G401 (cell line): ENCODE measurements around the gene ST3GAL3. TPM values are rescaled to one million over a fixed set of nuclear protein-coding genes. Genes with fewer than 3 reads are reported as not detected.
"Not testable (repeated sequence)": the region's sequence is repeated elsewhere in the genome, so short reads cannot be mapped to it uniquely, and the experiment has no call there.

Experiments
- DNase-seq: peaks from one replicate; pipeline ENCODE4 v3.0.0-alpha.2; 2015; ENCODE audit warnings: low spot score
- in situ Hi-C: cut with HindIII; loops from 2 replicates; pipeline ENCODE4 v1.10.0; 2016; ENCODE audit warnings: low sequenced_read_pairs, mixed read lengths
- total RNA-seq: library from RNA; depleted of rRNA; stranded (reverse); fragments of >200 nt; shearing (Covaris generic); gene quantifications from 2 replicates; pipeline ENCODE4 v1.2.3, GENCODE V29; 2014

The ST3GAL3 gene
- total RNA-seq, 1 experiment from 2014 or later = 15.7 TPM

DNA sequence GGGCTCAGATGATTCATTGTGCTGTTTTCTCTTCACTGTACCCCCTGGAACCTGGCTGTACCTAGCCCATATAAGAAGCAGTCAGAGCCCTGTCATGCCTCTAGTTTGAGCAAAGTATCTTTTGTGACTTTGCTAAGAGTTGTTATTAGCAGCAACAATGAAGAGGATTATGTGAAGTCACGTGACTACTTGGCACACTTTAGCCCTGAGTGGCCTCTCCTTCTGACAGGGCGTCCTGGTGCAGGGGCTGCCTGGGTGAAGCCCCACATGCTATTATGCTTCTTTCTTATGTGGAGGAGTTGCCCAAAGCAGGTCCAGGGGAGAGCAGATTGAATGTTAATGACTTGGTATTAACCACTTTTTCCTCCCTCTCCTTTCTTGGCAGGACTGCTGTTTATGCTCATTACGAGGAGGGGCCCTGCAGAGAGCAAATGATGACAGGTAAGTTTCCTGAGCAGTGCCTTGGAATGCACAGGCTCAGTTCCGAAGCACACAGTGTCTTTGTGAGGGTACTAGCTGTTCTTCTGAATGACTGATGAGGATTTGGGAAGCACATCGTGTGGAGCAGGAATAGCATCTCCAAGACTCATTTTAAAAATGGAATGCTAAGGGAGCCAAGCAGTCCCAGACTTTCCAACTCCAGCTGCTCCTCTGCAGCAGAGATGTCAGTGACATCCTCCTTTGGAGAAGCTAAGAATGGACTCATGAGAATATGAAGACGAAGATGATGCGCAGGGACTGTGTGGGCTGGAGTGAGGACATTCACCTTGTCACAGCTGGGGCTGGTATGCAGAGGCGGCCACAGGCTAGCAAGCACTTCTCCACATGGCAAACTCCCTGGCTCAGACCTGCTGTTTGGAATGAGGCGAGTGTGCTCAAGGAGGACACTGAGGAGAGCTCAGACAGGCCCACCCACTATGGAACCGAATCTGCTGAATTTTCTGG, 15.2 kb upstream of the ST3GAL3 start:
- DNase-seq = no peak
- in situ Hi-C loops = no loop called here

GRCh38 chr1:43693371-43693770, 14.0 kb upstream of the ST3GAL3 start:
- in situ Hi-C loops = no loop called here
- no peak for DNase-seq

DNA sequence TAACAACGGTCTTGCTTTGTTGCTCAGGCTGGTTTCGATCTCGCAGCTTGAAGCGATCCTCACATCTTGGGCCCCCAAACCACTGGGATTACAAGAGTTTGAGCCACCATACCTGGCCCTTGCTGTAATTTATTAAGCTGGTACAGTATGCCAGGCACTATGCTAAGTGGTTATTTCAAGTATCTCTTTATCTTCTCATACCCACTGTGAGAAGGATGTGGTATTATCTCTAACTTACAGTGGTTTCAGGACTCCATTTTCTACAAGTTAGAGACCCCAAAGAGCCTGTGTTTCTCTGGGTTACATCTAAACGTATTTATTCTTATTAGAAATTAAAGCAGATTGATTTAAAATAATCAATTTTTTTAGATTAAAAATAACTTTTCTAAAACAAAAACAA, 8.1 kb upstream of the ST3GAL3 start:
- no peak for DNase-seq
- in situ Hi-C loops = no loop called here

- in situ Hi-C loops = no loop called here
- DNase-seq = no peak
Measured at GRCh38 chr1:43703836-43704235, 3.5 kb upstream of the ST3GAL3 start.

- in situ Hi-C loops = no loop called here
- DNase-seq = peak; percentile 70
Measured at GRCh38 chr1:43704838-43705237, 2.5 kb upstream of the ST3GAL3 start.

DNA sequence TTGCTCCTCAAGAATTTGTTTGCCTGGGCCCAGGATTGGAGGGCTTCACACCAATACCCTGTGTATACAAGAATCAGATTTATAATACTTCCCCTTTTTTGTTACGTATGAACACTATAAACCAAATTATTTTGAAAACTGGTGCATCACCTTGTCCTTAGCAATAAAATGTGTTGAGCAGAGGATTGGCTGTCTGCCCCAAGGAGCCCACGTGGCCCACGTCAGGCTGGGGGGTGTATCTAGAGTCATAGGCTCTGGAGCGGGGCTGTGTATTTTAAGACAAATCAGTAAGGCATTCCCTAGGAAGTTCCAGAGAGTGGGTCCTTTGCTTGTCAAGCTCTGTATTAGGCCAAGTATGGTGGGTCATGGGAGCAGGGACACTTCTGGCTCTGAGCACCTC, 2.0 kb upstream of the ST3GAL3 start:
- DNase-seq = no peak
- in situ Hi-C loops = no loop called here

DNA sequence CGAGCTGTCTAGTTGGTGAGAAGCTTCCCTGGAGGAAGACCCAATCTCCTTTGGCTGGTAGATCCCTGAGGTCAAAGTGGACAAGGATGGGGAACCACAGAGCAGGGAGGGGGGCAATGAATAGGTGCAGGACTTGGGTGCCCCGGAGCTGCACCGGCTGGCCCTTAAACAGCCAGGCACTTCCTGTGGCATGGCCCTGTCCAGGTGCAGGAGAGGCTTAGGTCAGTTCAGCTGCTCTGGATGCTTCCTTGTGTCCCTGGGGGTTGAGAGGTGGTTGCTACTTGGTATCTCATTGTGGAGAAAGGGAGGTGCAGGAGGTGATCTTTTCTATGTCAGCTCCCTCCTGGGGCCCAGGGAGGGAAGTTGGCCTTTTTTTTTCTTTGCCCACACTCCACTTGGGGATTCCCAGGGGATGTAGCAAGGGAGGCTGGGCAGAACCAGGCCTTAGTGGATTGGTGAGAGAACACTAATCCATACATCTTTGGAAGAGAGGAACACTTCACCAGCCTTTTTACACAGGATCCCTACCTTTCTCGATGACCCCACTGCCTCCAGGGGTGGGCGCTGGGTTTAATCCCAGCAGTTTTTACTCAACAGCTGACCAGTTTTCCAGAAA, 1.2 kb upstream of the ST3GAL3 start:
- in situ Hi-C loops = no loop called here
- no peak for DNase-seq

DNA sequence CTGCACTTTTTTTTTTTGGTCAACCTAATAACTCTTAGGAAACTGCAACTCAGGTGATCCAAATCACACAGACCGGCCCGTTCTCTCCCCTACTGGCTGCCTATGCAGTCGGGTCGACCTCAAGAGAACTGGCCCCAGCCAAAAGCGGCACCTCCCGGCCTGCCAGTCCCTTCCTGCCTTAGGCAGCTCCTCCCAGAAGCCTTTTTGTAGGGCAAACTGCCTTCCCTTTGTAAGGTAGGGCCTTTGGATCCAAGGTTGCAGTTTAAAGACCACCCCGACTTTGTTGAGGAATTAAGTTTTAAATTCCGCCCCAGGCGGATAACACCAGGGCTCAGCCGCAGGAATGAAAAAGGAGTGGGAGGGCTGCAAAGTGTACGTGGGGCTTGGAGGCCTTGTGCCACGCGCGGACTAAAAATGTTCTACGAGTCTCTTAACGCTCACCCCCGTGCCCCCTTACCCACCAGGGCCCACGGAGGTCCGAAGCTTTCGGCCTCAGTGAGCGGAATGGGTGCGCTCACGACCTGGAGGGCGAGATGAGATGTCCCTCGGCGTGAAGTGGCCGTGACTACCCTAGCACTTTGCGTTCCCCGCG, 642 bp upstream of the ST3GAL3 start:
- in situ Hi-C loops = no loop called here
- DNase-seq = peak; percentile 31

GRCh38 chr1:43708002-43708410, 670 bp downstream of the ST3GAL3 start:
- in situ Hi-C loops = no loop called here
- no peak for DNase-seq

DNA sequence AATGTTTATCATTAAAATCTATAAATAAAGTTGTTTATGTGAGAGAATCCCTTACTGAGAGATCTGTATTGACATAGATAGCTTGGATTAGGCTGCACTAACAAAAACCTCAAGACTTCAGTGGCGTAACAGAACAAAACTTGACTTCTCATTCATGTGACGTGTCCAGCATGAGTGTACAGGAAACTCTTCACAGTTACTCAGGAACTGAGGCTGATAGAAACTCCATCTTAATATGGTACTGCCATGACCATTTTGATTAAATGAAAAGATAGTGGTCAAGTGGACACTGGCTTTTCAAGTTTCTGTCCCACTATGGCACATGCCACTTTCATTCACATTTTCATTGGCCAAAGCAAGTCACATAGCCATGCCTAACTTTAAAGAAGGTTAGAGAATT, 3.7 kb downstream of the ST3GAL3 start:
- in situ Hi-C loops = no loop called here
- no peak for DNase-seq

- in situ Hi-C loops = no loop called here
- no peak for DNase-seq
Measured at GRCh38 chr1:43711524-43712386, 4.4 kb downstream of the ST3GAL3 start.

DNA sequence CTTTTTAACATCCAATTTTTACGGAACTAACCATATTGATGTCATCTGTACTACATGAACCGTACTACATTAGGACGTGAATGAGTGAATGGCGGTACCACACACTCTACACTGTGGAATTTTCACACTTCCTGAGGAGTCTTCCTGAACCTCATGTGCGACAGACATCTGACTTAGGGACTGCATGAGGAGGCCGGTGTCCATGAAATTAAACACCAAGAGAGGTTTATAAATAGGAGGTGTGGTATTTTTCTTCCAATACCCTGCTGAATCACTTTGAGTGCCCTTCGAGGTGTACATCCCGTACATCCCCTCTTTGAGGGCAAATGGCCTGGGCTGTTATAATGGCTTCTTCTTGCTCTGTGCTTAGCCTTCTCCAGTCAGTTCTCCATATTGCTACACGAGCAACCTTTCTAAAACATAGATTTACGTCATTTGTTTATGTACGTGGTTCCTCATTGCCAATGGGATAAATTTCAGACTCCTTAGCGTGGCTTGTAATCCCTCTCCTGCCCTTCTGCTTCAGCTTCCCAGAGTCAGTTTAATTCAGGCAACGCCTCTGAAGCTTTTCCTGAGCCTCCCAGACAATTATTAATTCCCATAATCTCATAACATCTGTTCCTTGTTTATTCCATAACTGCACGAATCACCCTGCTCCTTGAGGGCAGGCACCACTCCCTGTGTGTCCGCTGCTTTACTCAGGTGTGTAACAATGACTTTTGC, 9.4 kb downstream of the ST3GAL3 start:
- DNase-seq = no peak
- in situ Hi-C loops = no loop called here

DNA sequence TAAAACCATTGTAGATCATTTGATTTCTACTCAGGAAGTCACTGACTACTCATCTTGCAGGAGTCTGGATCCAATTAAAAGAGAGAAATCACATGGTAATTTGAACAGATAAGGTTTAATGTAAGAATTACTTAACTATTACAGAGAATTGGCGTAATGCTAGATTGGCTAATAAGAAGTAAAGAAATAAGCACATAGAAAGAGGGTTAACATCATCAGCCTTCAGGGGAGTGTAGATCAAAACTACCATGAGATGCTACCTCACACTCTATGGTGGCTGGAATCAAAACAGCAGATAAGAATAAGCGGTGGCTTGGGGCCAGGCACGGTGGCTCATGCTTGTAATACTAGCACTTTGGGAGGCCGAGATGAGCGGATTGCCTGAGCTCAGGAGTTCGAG, 11.7 kb downstream of the ST3GAL3 start:
- no peak for DNase-seq
- in situ Hi-C loops = no loop called here

- DNase-seq, in situ Hi-C loops: not testable (repeated sequence)
Measured at GRCh38 chr1:43719670-43720419, 12.5 kb downstream of the ST3GAL3 start.

DNA sequence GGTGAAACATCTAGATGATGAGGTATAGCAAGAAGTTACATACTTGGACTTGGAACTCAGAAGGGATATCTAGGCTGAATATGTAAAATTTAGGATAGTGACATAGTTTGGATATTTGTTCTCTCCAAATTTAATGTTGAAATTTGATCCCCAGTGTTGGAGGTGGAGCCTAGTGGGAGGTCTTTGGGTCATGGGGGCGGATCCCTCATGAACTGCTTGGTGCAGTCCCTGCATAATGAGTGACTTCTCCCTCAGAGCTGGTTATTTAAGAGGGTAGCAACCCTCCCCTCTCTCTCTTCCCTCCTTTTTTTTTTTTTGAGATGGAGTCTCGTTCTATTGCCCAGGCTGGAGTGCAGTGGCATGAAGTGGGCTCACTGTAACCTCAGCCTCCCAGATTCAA, 15.5 kb downstream of the ST3GAL3 start:
- in situ Hi-C loops = no loop called here
- DNase-seq = no peak

- in situ Hi-C loops = no loop called here
- no peak for DNase-seq
Measured at GRCh38 chr1:43729816-43730463, 22.6 kb downstream of the ST3GAL3 start.

GRCh38 chr1:43731867-43732531, 24.7 kb downstream of the ST3GAL3 start:
- peak; percentile 3 for DNase-seq
- in situ Hi-C loops = no loop called here
